Activated T-cell treated with anti-CD3 and anti-CD28 coated beads for 24 hours (primary cell): ENCODE results near the gene OR2A1.
"Not testable (repeated sequence)": the region's sequence is repeated elsewhere in the genome, so short reads cannot be mapped to it uniquely, and the experiment has no call there.

ENCODE experiments used
- DNase-seq: peaks from one replicate; pipeline ENCODE4 v3.0.0-alpha.2; 2020; ENCODE audit warnings: low read depth

The OR2A1 gene, protein sequence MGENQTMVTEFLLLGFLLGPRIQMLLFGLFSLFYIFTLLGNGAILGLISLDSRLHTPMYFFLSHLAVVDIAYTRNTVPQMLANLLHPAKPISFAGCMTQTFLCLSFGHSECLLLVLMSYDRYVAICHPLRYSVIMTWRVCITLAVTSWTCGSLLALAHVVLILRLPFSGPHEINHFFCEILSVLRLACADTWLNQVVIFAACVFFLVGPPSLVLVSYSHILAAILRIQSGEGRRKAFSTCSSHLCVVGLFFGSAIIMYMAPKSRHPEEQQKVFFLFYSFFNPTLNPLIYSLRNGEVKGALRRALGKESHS

DNA sequence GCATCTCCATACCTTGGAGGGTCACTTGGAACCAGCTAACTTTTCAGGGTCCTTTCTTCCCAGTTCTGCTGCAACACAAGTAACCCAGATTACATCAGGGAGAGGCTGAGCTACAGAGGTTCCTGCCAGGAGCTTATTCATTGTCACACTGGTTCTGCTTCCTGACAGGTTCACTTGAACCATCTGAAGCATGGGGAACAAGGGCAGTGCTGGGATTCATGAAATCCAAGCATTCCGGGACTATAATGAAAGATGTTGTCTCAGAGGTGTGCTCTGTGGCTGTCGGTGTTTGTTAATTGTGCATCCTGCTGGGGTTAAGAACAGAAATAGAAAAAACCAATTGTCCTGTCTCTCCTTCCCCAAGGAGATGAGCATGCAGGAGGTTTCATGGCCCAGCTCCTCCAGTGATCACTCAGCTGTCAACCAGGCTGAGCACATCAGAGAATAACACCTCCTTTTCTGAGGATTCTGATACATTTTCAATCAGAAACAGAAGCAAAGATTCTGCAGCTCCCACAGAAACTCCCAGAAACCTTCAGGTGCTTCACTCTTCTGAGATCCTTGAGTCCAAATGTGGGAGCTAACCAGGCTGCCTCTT lies at the start of gene OR2A1:
TSS of gene OR2A1 (plus strand) at position 548 of the 598 bp plus-strand sequence. CDS start 5,706 bp downstream, outside the sequence.
- DNase-seq, result not testable (repeated sequence)

DNA sequence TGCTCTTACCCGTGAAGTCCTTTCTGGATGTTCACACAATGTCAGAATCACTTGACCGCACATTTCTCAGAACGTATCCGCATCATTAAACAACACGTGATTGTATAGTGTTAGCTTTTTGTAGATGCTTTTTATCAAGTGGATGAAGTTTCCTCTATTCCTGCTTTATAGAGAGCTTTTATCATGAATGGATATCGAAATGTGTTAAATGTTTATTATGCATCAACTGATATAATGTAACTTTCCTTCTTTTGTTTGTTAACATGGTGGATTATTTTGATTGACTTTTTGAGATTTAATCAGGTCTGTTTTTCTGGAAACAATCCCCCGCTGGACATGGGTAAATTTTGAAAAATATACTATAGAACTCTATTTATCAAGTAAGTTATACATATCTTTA lies 47.5 kb upstream of the OR2A1 start, which contains the start of gene OR2A7:
TSS of gene OR2A7 (minus strand) at position 101 of the 400 bp plus-strand sequence. CDS start 5,164 bp downstream, outside the sequence.
- DNase-seq, result not testable (repeated sequence)

DNA sequence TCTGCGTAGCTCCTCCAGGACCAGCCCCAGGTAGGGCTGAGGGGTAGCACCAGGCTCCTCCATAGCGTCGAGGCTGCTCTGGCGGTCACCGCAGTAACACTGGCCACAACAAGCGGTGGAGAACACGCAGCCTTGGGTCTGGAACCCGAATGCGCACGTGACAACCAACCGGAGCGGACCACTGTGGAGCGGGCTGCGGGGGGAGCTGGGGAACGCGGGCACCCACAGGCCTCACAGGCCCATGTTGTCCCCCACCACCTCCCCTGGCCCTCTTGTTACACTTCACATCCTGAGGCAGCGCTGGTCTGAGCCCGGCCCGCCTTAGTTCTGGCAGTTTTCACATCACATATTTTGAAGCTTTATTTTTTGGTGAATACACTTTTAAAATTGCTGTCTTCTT lies 43.0 kb upstream of the OR2A1 start, which contains the start of gene CTAGE8:
TSS of gene CTAGE8 (minus strand) at position 101 of the 400 bp plus-strand sequence. CDS start at position 63, 38 bp downstream.
- not testable (repeated sequence) for DNase-seq

DNA sequence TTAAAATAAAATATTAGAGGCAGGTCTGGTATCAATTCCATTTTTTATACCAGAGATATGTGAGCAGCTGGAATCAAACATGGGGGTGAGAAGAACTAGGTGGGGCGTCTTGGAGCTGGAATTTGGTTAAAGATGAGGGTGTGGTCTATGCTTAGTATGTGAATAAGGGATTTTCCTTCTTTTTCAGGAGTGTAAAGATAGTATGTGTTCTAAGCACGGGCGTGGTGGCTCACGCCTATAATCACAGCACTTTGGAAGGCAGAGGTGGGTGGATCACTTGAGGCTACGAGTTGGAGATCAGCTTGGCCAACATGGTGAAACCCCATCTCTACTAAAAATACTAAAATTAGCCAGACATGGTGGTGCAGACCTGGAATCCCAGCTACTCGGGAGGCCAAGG lies 36.9 kb upstream of the OR2A1 start:
- not testable (repeated sequence) for DNase-seq

DNA sequence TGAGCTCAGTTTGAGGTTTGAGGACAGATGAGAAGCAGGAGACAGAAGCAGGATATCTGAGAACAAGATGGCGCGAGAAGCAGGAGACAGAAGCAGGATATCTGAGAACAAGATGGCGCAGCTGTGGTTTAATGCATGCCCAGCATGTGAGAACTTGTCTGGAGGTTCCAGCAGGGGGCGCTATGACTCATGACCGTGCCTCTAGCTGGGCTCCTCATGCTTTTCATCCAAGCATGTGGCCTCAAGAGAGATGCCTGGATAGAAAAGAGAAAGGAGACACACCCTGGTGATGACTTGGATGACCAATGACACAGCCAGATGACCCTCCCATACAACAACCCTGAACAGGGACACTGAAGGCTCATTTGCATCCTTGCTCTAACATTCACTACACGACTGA lies 32.2 kb upstream of the OR2A1 start:
- not testable (repeated sequence) for DNase-seq

DNA sequence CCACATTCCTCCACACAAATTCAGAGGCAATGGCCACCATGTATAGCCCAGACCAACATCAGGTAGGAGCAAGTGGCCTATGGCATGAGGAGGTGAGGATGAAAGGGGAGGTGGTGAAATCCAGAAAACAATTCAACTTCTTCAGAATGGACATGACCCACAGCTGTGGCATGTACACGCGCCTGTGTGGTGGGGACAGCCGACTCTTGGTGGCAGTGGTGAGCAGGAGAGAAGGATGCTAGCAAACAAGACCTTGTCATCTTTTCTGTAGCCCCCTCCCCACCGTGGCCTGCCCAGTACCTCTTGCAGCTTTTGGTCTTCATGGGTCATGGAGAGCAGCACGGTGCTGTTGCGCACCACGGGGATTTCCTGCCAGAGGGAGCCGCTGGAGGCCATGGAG lies 30.2 kb upstream of the OR2A1 start:
- not testable (repeated sequence) for DNase-seq

DNA sequence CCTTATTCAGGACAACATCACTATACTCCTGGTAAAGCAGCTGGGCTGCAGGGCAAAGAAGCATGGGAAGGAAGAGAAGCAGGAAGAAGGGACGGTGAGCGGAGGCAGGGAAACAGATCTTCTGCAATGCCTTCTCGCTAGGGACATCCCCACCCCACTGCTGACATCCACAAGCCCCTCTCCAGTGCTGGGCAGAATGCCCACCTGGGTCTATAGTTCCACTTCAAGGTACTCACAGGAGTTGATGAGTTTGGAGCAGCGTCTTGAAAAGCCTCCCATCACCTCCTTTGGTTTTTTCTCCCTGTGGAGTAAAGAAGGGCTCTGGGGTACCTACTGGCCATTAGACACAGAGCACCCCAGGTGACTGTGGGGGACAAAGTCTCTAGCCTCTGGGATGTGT lies 29.7 kb upstream of the OR2A1 start:
- not testable (repeated sequence) for DNase-seq

DNA sequence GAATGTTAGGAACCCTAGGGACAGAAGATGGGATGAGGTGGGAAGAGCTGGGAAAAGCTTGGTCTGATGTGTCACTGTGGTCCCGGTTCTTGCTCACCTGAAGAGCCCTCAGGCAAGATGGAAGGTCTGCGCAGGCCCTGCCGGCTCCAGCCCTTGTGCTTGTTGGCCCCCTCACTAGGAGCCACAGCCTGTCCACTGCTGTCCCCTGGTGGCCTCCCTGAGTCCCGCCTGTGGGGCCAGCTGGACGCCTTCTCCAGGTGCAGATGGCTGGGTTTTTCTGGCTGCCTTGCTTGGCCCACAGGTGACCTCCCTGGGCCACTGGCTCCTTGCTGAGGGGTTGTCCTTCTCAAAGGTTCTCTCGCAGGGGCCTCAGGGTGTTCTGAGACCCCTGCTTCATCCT lies 28.5 kb upstream of the OR2A1 start:
- not testable (repeated sequence) for DNase-seq

DNA sequence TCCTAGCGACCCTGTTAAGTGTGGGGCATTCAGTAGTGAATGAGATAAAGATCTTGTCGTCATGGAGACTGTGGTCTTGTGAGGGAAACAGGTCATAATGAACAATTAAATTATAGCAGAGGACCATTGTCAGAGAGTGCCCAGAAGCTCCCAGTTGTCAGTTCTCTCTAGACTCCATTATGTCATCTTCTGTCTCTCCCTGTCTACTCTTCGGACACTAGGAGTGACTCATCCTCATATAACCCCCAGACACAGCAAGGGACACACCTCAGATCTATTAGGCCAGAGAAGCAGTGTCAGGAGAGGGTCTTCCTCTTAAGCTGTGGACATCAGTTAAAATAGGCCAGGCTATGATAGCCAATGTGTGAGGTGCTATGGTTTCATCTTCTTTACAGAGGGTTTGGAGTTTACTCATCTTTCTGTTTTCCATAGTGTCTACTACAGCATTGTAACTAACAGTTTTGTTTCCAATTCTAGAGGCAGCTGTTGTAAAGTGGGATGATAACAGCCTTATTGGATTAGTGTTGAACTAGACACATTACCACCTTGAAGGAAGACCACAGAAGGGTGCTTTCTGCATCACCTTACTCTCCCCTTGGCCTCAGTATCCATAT lies 24.9 kb upstream of the OR2A1 start:
- DNase-seq, result not testable (repeated sequence)

DNA sequence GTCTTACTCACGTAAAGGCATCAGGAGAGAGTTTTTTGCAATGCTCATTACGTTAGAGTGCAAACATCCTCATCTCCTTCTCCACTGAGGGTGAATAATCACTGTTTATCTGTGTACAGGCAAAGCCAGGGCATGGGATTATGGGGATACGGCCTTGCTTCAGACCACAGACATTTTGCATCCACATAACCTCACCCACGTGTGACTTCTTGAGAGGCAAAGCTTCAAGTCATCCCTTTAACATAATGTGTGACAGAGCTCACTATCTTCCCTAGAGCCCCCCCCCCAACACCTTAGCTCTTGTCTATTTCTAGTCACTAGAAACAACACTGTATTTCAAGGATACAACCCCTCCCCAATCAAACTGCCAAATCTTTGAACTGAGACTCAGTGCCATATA lies 20.6 kb upstream of the OR2A1 start:
- not testable (repeated sequence) for DNase-seq

DNA sequence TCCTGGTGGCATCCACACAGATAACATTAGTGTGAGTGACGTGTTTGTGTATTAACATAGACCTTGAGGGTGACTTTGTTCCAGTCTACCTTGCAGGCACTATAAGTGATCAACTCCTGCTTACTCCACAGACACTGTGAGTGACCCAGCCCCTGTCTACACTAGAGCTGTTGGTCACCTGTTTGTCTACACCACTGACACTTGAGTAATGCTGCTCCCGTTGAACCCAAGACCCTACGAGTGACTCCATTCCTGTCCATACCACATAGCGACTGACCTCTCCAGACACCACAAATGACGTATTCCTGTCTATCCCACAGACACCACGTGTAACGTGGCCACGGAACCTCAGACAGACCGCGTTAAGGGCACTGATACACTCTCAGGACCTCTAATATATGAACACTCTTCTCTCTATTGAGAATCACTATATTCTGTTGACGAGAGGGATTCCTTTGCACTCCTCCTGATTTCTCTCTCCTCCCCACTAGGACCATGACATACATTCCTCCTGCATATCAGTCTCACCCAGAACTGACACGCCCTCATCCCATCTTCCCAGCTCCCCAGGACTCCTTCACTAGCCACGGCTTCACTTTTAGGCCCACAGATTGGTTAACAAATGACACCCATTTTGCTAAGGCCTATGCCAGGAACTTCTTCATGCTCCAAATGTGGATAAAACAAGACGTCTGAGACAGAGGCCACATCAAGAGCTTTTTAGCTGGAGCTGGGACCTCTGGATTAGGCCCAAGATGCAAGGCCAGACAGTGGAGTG lies 19.6 kb upstream of the OR2A1 start:
- not testable (repeated sequence) for DNase-seq

DNA sequence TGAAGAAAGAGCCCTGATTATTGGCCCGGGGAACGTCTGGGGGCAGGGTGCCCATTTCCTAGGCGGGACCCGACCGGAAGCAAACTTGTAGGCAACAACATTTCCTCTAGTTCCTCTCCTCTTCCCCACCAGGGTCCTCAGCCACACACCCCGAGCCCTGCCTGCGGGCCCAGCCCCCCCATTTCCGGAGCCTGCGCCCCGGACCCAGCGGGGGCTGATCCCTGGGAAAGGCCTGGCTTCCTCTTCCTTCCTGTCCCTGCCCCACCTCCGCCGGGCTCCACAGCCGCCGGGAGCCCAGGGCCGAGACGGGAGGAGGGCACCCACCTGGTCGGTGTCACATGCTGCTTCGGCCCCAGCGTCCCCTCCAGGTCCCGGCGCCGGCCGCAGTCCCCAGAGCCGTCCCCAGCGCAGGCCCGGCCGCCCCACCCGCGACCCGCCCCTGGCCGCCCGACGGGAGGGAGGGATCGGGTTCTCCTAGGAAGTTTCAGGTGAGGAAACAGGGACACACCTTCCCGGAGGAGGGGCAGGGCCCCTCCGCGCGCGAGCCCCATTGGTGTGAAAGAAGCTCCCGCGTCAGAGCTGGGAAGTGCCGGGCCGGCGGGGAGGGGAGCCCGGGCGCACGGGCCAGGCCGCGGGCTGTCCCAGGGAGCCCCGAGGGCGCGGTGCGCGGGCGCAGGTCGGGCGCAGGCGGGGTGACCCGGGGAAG lies 18.3 kb upstream of the OR2A1 start:
- not testable (repeated sequence) for DNase-seq

DNA sequence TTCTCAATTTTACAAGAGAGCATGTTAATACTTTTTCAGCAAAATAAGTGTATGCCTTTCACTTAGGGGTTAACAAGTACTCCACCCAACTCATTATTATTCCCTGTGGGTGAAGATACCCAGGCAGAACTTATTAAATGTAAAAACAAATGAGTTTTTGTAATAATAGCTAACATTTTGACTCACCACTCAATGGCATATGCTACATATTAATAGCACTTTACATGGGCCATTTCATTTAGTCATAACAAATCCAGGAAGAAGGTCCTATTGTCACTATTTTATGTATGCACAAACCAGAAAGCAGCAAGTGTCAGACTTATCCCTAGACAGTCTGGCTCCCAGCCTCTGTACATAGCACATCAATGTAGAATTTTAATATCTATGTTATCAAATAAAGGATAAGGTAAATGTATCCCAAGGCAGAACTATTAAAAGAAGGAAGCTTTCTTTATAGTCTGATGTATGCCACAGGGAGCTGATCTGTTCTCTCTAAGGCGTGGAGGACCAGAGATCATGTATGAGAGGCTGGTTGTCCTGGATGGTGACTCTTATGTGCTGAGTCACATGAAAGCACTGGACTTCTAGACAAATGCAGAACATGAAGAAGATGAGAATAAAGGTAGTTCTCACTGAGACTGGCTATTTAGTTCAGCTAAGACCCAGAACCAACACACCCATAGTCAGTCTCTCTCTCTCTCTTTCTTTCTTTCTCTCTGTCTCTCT lies 9.5 kb upstream of the OR2A1 start:
- not testable (repeated sequence) for DNase-seq

DNA sequence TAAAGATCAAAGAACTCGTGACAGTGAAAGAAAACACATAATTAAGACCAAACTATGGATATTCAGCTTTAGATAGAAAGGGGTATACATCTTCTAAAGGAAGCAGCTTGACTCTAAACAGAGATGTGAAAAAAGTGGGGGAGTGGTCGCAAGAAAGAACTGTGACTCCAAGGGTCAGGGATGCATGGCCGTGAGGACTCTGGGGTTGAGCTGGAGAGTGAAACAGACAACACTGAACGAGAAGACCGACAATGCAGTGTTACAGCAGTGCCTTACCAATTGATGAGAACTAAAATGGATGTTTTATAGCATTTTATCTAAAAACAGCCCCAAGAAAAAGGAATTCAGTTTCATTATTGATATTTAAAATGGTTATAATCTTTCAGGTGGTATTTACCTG lies 8.6 kb upstream of the OR2A1 start:
- DNase-seq, result not testable (repeated sequence)

DNA sequence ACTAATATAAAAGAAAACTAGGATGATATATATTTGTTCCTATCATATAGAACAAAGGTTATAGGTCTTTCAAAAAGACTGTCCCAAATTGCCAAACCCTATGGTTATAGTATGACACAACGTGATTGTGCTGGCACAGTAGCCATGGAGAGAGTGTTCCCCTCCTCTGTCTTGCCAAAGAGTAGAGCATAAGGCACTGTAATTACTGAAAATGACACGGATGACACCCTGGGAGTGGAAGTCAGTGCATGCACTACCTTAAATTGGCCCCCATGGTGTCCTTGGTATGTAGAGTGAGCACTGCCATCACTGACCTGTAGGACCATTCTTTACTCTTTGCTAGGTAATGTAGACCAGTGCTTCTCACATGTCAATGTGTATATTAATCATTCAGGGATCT lies 7.1 kb upstream of the OR2A1 start:
- DNase-seq, result not testable (repeated sequence)

DNA sequence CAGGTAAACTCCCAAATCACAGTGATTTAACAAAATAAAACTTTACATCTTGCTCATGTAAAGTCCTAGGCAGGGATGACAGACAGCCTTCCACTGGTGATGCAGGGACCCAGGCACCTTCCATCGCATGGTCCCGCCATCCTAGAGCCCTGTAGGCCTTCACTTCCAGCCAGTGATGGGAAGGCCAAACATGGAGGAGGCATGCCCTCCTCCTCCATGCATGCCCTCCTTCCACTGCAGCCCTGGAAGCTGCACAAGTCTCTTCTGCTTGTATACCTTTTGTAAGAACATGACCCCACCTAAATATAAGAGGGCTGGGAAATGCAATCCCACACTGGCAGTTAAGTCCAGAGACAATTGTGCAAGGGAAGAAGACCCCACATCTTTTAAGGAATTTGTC lies 2.5 kb upstream of the OR2A1 start:
- not testable (repeated sequence) for DNase-seq

DNA sequence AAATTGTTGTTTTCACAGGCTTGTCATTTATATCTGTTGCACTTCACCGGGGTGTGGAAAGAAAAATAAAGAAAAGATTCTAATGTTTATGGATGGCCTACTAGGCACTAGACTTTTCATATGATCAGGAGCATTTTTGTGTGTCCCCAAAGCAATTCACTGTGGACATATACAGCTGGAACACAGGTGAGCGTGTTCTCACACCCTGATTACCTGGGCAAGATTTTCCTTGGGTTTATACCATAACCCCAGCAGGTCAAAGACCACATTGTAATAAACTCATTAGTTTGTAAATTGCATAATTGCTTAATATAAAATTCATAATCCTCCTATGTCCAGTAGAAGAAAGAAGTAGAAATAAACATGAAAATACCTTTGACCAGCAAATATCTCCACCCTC lies 1.0 kb upstream of the OR2A1 start:
- DNase-seq, result not testable (repeated sequence)

DNA sequence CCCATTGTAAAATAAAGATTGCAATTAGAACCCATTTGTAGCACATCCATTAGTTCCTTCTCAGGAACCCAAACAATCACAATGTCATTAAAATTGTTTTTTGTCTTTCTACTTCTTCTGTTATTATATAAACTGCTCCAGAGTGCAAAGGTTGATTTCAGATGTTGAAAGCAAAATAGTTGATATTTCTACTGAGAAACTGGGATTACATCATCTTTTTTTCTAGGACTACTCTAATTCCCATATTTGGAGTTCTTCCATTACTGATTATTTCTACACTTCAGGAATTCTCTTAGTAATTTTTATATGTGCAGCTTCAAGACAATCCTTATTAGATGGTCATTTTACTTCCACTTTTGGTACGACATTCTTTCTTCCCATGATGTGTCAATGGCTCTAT lies 5.3 kb downstream of the OR2A1 start:
- not testable (repeated sequence) for DNase-seq

DNA sequence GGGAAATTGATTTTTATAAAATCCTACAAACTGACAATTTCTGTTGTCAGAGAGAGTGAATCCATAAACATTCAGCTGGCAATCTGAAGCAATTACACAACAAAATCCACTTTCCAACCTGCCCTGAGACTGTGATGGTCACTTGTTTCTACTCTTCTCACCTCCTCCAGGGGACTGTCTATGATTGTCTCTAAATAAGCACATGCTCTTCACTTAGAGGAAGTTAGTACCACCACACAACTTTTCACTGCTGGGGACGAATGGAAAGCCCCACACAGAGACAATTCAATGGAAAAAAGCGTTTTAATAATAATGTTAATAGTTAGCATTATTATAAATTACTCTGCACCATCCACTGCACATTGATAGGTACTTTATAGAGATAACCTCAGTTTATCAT lies 7.3 kb downstream of the OR2A1 start:
- DNase-seq, result not testable (repeated sequence)

DNA sequence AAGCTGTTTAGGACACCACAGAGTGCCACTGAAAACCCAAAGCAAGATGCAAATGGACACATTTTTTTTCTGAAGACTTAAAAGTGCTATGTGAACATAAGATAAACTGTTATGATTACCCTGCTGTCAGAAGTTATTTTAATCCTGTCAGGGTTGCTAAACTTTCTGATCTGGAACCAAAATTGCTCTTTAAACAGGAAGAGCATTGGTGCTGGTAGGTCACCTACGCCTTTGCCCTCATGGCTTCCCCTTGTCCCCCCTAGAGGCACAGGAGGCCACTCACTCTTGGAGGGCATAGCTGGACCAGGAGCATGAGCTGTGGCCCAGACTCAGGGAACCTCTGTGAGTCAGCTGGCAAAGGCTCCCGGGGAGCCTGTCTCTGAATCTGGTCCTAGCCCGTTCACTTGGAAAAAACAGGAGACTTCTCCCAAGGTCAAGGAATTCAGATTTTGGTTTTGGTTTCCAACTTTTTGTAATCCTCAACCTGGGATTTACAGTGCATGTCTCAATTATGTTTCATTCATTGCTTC lies 9.5 kb downstream of the OR2A1 start:
- not testable (repeated sequence) for DNase-seq
